Measurements from ENCODE around the gene MAD1L1.

MAD1L1 gene

GRCh38 chr7:2217716-2218443 lies 14.9 kb downstream of the MAD1L1 start (continued):
- TF ChIP-seq PRDM6 (tag by site-specific recombination; IDR thresholded peaks at IDR 0.05) (no peak), IKZF3 (tag by site-specific recombination; IDR thresholded peaks at IDR 0.05) (no peak)
- TF ChIP-seq, protein P1, sequence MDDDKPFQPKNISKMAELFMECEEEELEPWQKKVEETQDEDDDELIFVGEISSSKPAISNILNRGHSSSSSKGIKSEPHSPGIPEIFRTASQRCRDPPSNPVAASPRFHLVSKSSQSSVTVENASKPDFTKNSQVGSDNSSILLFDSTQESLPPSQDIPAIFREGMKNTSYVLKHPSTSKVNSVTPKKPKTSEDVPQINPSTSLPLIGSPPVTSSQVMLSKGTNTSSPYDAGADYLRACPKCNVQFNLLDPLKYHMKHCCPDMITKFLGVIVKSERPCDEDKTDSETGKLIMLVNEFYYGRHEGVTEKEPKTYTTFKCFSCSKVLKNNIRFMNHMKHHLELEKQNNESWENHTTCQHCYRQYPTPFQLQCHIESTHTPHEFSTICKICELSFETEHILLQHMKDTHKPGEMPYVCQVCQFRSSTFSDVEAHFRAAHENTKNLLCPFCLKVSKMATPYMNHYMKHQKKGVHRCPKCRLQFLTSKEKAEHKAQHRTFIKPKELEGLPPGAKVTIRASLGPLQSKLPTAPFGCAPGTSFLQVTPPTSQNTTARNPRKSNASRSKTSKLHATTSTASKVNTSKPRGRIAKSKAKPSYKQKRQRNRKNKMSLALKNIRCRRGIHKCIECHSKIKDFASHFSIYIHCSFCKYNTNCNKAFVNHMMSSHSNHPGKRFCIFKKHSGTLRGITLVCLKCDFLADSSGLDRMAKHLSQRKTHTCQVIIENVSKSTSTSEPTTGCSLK (tag by site-specific recombination; IDR thresholded peaks at IDR 0.05) = no peak

- Histone ChIP-seq H3K9me3 (ENCODE audit: control insufficient read depth, insufficient read depth, low read depth, low read length) (no peaks in the 10 kb centered on the region), H3K4me3 (ENCODE audit: low read depth, low read length) (no peak overlapping the region), H3K27ac (ENCODE audit: extremely low read depth, low read depth, low read length) (no peak overlapping the region), H3K36me3 (ENCODE audit: control insufficient read depth in 2 of 2, insufficient read depth in 1 of 2, low read length in 2 of 2) (peaks cover 4 to 81% of the 10 kb centered on the region in 2 experiments; a peak in 2 of 3 replicates), H3K4me1 (ENCODE audit: control insufficient read depth, insufficient read depth, low read length) (no peaks in the 10 kb centered on the region)
- TF ChIP-seq TCF7L2 (IDR thresholded peaks at IDR 0.05; ENCODE audit: borderline replicate concordance, low read depth, low read length) (no peak), SP7 (tag by site-specific recombination; IDR thresholded peaks at IDR 0.05) (no peak), ZNF433 (tag by site-specific recombination; IDR thresholded peaks at IDR 0.05; ENCODE audit: low read depth) (no peak), TRIM28 (IDR thresholded peaks at IDR 0.05; ENCODE audit: borderline replicate concordance, low read length) (no peak), ZNF114 (tag by site-specific recombination; IDR thresholded peaks at IDR 0.05) (no peak), ZNF18 (tag by site-specific recombination; IDR thresholded peaks at IDR 0.05) (no peak), ATF2 (tag by site-specific recombination; IDR thresholded peaks at IDR 0.05; ENCODE audit: low read depth) (no peak), ZBTB8A (tag by site-specific recombination; IDR thresholded peaks at IDR 0.05) (no peak), KLF10 (tag by site-specific recombination; IDR thresholded peaks at IDR 0.05) (no peak), ZNF677 (tag by site-specific recombination; IDR thresholded peaks at IDR 0.05) (no peak), ZNF292 (tag by site-specific recombination; IDR thresholded peaks at IDR 0.05; ENCODE audit: borderline replicate concordance, low read depth) (no peak), ZBTB49 (tag by site-specific recombination; IDR thresholded peaks at IDR 0.05; ENCODE audit: low read depth) (no peak)
- TF ChIP-seq, protein P2, sequence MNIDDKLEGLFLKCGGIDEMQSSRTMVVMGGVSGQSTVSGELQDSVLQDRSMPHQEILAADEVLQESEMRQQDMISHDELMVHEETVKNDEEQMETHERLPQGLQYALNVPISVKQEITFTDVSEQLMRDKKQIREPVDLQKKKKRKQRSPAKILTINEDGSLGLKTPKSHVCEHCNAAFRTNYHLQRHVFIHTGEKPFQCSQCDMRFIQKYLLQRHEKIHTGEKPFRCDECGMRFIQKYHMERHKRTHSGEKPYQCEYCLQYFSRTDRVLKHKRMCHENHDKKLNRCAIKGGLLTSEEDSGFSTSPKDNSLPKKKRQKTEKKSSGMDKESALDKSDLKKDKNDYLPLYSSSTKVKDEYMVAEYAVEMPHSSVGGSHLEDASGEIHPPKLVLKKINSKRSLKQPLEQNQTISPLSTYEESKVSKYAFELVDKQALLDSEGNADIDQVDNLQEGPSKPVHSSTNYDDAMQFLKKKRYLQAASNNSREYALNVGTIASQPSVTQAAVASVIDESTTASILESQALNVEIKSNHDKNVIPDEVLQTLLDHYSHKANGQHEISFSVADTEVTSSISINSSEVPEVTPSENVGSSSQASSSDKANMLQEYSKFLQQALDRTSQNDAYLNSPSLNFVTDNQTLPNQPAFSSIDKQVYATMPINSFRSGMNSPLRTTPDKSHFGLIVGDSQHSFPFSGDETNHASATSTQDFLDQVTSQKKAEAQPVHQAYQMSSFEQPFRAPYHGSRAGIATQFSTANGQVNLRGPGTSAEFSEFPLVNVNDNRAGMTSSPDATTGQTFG (tag by site-specific recombination; IDR thresholded peaks at IDR 0.05; ENCODE audit: borderline replicate concordance) = no peak
- TF ChIP-seq, protein P3, sequence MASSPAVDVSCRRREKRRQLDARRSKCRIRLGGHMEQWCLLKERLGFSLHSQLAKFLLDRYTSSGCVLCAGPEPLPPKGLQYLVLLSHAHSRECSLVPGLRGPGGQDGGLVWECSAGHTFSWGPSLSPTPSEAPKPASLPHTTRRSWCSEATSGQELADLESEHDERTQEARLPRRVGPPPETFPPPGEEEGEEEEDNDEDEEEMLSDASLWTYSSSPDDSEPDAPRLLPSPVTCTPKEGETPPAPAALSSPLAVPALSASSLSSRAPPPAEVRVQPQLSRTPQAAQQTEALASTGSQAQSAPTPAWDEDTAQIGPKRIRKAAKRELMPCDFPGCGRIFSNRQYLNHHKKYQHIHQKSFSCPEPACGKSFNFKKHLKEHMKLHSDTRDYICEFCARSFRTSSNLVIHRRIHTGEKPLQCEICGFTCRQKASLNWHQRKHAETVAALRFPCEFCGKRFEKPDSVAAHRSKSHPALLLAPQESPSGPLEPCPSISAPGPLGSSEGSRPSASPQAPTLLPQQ (tag by site-specific recombination; IDR thresholded peaks at IDR 0.05) = no peak
- POLR2A ChIA-PET = no interaction called here
- CTCF ChIA-PET = interaction anchor here (0.6 kb wide), 2 partner anchors 266 to 738 kb away, joined by 3 read pairs; no protein-coding TSS in a partner anchor
These were observed 15.5 kb downstream of the MAD1L1 start for GRCh38 chr7:2217206-2217605.

All from HEK293 (cell line).